GM18507 (cell line): ENCODE results near the gene PGM3.

Experiments used
- DNase-seq: peaks from one replicate; pipeline ENCODE4 v3.0.0; 2011; ENCODE audit warnings: low read depth; ENCODE audit not compliant: insufficient read length; ENCODE audit errors: extremely low spot score
- FAIRE-seq: peaks from 2 replicates; lab custom pipeline; 2011; peaks lifted over from hg19 to GRCh38; lab: Jason Lieb, UNC

Gene PGM3

DNA sequence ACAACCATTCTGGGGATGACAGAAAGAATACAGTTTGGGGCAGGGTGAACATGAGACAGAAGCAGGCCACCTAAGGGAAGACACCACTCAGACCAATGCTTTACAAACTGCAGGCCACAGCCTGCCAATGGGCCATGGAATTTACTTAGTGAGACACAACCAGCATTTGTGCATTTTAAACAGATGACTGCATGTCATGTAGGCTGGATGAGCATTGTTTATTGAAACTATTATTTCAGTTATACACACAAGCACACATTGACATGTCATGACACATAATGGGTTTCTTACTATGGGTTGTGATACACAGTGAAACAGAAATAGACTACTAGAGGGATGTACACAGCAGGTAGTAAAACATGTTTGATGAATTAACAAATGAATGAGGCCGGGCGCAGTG is 8.0 kb downstream of the PGM3 start:
- FAIRE-seq (no peak), DNase-seq (no peak)

DNA sequence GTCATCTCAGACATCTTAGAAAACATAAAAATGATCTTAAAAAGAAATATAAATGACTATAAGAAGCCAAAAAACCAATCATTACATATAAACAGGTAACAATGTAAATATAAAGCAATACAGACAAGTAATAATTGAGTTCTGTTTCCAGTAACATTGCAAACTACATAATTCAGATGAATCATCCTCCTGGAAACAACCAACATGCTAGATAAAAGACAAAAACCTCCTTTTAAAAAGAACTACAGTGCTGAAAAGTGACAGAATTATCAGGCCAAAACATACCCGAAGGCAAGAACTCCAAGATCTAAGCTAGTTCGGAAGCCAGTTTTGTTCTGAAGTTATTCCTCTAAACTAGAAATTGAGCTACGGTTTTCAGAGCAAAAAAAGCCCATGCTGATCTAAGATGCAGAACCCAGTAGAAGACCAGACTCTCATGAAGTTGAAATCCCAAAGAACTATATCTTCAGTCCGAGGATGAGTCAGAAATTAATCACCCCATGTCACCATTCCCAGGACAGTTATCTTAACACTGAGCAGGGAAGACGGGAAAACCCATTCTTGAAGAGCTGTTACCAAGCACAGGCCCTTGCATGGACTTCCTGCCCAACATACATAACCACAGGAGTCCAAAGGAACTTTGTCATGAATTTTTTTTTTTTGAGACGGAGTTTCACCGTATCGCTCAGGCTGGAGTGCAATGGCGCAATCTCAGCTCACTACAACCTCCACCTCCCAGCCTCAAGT is 9.8 kb downstream of the PGM3 start:
- DNase-seq (no peak), FAIRE-seq (no peak)

DNA sequence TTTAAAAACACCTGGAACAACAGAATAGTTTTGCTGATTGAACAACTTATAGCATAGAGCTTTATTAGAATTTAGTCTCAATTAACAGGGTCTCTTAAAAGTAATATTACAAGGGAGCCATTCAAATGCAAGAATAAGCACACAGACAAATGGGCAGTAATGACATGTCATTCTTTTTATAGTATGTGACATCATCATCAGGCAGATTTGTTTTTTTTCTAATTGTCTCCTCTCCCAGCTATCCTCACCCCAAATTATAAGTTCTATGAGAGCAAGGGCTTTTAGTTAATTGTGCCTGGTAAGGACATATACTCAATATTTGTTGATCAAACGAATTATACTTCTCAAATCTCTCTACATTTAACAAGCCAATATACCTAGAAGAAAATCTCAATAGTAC is 11.0 kb downstream of the PGM3 start:
- no peak for FAIRE-seq

GRCh38 chr6:83180426-83180950 is 12.6 kb downstream of the PGM3 start:
- FAIRE-seq (no peak), DNase-seq (no peak)

More for the DNA sequence above, 11.0 kb downstream of the PGM3 start:
- DNase-seq = no peak

- DNase-seq (no peak), FAIRE-seq (no peak)
These were observed 16.8 kb downstream of the PGM3 start for GRCh38 chr6:83176246-83176645.

DNA sequence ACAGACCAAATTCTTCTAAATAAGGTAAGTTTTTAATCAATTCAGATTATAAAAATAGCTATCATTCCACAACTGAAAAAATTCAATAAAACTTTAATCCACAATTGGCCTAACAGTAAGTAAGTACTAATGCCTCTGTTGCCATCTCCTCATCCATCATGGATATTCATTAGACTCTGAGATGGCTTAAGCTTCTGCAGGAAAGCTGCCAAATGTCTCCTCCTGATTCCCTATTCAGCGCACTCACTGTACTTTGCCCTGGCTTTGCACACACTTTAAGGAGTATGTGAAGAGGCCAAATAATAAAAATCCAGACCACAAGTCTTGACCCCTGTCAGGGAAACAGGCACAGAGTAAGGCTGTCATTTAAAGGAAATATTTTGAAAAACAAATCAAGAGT is 23.6 kb downstream of the PGM3 start:
- DNase-seq = no peak
- FAIRE-seq = no peak

DNA sequence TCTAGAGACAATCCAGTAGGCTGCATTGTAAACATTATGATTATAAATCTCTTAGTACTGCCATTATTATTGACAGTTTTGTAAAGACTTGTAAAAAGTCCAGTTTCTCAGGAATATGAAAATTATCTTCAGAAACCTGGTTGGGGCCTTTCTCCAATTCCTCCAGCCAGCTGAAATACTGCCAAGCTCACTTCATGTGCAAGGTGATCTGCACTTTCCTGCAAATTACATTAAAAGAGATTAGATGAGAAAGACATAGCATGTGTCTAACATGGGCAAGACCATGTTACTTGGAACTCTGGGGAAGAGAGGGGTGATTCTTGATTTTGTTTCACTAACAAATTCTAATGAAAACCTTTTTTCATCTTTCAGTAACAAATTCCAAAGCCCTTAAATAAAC is 24.0 kb downstream of the PGM3 start:
- FAIRE-seq (no peak), DNase-seq (no peak)

DNA sequence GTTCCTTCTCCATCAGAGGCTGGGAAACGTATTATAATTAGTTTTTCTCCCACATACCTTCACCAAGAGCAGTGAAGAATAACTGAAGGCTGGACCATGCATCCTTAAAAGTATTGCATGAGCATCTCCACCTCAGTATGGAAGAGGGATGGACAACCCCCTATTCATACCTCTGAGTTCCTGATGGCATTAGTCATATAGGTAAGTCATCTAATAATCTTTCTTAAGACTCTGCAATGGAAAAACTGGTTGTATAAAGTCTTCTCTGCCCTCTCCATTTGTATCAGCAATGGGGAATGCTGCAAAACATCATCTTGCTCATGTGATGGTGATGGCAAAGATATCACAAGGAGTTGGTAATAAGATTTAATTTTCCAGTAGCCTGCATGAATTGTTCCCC is 24.5 kb downstream of the PGM3 start:
- no peak for FAIRE-seq
- no peak for DNase-seq

GRCh38 chr6:83167726-83168278 is 25.3 kb downstream of the PGM3 start:
- DNase-seq = no peak
- no peak for FAIRE-seq

DNA sequence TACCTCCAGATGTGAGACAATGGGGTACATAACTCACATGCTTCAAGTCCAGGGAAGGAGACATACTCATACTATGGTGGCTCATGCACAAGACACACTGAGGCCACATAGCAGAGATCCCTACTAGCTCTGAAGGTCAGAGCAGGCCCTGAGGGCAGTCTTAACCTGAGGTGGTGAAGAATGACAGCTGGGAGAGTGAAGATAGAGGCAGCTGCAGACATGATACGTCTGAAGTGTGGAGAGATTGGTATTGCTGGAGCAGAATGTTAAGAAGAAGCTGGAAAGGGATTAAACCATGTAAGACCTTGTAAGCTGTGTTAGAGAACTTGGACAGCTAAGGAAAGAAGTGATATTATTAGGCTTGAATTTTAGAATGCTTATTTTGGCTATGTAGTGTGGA is 32.9 kb downstream of the PGM3 start:
- FAIRE-seq (no peak), DNase-seq (no peak)

GRCh38 chr6:83155794-83156193 is 37.3 kb downstream of the PGM3 start:
- DNase-seq = no peak
- FAIRE-seq = no peak

- FAIRE-seq (no peak), DNase-seq (no peak)
These were observed 39.1 kb downstream of the PGM3 start for GRCh38 chr6:83153883-83154521.

DNA sequence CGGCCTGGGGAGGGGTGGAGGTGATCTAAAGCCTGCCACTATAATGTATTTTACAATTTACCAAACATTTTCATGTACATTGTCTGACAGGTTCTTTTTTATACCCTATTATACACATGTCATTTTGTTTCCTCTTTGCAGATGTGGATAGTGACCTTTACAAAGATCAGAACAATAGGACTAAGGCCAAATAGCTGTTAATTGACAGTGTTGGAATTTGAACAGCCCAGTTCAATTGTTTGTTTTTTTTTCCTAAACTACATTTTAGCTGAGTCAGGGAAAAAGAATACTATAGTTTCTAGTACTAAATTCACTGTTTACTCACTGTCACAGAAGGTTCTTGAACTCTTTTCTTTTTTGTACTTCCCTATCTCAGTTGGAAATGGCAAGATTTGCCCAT is 40.2 kb downstream of the PGM3 start:
- DNase-seq (no peak), FAIRE-seq (no peak)

DNA sequence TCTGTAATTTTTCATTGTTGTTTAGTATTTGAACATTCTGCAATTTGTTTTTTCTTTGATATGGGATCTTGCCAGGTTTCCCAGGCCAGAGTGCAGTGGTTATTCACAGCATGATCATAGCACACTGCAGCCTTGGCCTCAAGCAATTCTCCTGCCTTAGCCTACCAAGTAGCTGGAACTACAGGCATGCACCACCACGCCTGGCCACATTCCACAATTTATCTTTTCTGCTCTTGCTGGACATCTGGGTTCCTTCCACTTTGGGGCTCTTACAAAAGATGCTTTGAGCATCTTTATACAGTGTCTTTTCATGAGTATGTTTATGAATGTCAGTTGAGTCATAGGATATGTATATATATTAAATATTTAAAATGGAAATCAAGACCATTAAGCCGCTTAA is 42.0 kb downstream of the PGM3 start:
- FAIRE-seq (no peak), DNase-seq (no peak)

DNA sequence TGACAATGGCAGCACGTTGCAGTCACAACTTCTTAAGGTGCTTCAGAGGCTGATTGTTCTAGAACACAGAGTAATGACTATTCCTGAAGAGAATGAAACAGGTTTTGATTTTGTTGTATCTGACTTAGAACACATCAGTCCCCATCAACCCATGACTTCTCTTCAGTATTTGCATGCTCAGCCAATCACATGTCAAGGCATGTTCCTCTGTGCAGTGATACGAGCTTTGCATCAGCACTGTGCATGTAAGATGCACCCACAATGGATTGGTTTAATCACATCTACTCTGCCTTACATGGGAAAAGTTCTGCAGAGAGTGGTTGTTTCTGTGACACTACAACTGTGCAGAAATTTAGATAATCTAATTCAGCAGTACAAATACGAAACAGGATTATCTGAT is 54.3 kb downstream of the PGM3 start:
- FAIRE-seq (no peak), DNase-seq (no peak)

DNA sequence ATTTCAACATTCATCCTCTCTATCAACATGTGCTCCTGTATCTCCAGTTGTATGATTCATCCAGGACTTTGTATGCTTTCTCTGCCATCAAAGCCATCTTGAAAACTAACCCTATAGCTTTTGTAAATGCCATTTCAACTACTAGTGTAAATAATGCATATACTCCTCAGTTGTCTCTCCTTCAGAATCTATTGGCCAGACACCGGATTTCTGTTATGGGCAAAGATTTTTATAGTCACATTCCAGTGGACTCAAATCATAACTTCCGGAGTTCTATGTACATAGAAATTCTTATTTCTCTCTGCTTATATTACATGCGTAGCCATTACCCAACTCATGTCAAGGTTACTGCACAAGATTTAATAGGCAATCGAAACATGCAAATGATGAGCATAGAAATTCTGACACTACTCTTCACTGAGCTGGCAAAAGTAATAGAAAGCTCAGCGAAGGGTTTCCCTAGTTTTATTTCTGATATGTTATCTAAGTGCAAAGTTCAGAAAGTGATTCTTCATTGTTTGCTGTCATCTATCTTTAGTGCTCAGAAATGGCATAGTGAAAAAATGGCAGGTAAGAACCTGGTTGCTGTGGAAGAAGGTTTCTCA is 54.8 kb downstream of the PGM3 start:
- no peak for FAIRE-seq
- DNase-seq = no peak

DNA sequence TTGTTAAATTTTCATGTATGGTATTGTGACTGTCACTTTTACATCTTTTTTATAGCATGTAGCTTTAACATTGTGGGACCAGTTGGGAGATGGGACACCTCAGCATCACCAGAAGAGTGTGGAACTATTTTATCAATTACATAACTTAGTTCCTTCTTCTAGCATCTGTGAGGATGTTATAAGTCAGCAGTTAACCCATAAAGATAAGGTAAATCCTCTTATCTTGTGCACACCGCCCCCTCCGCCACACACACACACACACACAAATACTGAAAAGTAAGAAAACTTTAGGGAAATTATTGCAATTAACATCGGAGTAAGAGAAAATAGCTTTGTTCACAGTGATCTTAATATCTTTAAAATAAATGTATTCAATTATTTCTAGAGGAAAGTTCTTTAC is 60.9 kb downstream of the PGM3 start:
- no peak for FAIRE-seq
- DNase-seq = no peak

DNA sequence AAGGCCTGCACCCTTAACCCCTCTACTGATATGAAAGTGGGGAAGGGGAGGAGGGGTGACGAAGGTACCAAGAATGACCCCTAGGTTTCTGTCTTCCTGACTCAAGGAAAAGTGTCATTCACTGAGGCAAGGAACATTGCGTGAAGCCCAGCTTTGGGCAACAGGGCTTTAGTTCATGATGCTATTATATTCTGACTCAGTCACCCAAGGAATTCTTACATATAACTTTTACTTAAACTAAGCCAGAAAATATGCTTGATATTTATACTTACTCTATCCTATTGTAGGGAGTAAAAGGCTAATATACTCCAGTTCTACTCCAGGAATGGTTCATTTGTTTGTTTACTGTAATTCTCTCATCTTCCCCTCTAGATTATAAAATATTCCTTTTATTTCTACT is 65.1 kb downstream of the PGM3 start:
- DNase-seq (no peak), FAIRE-seq (no peak)

DNA sequence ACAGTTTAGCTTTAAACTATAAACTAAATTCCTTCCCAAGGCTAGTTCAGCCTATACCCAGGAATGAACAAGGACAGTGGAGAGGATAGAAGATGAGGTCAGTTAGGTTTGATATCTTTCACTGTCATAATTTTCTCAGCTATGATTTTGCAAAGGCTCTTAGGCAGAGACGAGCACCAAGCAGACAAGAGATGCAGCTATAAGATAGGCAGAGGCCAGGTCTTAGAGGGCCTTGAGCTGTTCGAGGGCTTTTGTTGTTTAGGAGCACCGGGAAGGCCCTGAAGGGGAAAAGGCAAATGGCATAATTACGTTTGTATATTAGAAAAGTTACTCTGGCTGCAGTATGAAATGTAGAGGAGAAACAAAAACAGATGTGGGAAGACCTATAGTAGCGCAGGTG is 65.8 kb downstream of the PGM3 start:
- DNase-seq = no peak
- FAIRE-seq = no peak

DNA sequence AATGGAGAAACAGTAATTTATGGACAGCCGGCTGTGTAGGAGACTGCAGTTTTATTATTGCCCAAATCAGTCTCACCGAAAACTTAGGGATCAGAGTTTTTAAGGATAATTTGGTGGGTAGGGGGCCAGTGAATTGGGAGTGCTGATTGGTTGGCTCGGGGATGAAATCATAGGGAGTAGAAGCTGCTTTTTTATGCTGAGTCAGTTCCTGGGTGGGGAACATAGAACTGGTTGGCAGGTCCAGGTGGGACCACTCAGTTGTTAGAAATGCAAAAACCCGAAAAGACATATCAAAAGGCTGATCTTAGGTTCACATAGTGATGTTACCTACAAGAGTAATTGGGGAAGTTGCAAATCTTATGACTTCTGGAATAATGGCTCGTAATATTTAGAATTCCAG is 66.3 kb downstream of the PGM3 start:
- FAIRE-seq = no peak
- DNase-seq = no peak

GRCh38 chr6:83126223-83126622 is 66.8 kb downstream of the PGM3 start:
- DNase-seq (no peak), FAIRE-seq (no peak)
